WI38 (cell line): ENCODE data around the gene ZSCAN25.

Experiments used
- H3K4me3 ChIP-seq: 2 replicates; pipeline ENCODE4 v1.5.1; 2011; ENCODE audit warnings: low read depth, mild to moderate bottlenecking, control low read depth, low read length
- TF ChIP-seq, protein P1 (sequence below): IDR thresholded peaks from 2 replicates; pipeline ENCODE4 v1.5.1; 2012; ENCODE audit warnings: low read depth, mild to moderate bottlenecking, control low read depth, low read length

Gene ZSCAN25

GRCh38 chr7:99679400-99680191 is 62.9 kb downstream of the ZSCAN25 start, which contains the start of gene CYP3A5:
Gene CYP3A5 (minus strand): TSS chr7:99679996. CDS start chr7:99679896, 100 bp downstream.
- H3K4me3 ChIP-seq, result no peak within 1 kb of the TSS
- TF ChIP-seq, protein P1, sequence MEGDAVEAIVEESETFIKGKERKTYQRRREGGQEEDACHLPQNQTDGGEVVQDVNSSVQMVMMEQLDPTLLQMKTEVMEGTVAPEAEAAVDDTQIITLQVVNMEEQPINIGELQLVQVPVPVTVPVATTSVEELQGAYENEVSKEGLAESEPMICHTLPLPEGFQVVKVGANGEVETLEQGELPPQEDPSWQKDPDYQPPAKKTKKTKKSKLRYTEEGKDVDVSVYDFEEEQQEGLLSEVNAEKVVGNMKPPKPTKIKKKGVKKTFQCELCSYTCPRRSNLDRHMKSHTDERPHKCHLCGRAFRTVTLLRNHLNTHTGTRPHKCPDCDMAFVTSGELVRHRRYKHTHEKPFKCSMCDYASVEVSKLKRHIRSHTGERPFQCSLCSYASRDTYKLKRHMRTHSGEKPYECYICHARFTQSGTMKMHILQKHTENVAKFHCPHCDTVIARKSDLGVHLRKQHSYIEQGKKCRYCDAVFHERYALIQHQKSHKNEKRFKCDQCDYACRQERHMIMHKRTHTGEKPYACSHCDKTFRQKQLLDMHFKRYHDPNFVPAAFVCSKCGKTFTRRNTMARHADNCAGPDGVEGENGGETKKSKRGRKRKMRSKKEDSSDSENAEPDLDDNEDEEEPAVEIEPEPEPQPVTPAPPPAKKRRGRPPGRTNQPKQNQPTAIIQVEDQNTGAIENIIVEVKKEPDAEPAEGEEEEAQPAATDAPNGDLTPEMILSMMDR, result no peak
